Measurements from ENCODE around the gene EDEM2. TPM values are rescaled to one million over a fixed set of nuclear protein-coding genes. Genes with fewer than 3 reads are reported as not detected.

The EDEM2 gene
- polyA plus RNA-seq, 1 donor (not counting 4 experiments of a cell fraction or from before 2014, with no cell fraction given), result 15.4 TPM

- DNase-seq (ENCODE audit: low read depth, low spot score) (no peak), FAIRE-seq (no peak)
- no peak overlapping the region for H3K4me3 ChIP-seq (ENCODE audit: control insufficient read depth in 2 of 3, extremely low read depth in 1 of 3, insufficient read depth in 2 of 3, low read depth in 1 of 3, low read length in 3 of 3)
- H3K4me2 ChIP-seq (ENCODE audit: control insufficient read depth, extremely low read depth, insufficient read depth, low read depth, low read length), result no peak overlapping the region
- H3K9me3 ChIP-seq (ENCODE audit: control insufficient read depth, low read depth, low read length), result no peaks in the 10 kb centered on the region
- H3K9me1 ChIP-seq (ENCODE audit: control insufficient read depth, extremely low read depth, insufficient read depth, low read length), result no peaks in the 10 kb centered on the region
- H3K79me2 ChIP-seq (ENCODE audit: control insufficient read depth, insufficient read depth, low read length), result no peaks in the 10 kb centered on the region
- no peak overlapping the region for H3K9ac ChIP-seq (ENCODE audit: control insufficient read depth, extremely low read depth, insufficient read depth, low read length)
- TF ChIP-seq CTCF (optimal IDR thresholded peaks at IDR 0.05 in 1 of 3, IDR thresholded peaks at IDR 0.05 in 1 of 3, conservative IDR thresholded peaks at IDR 0.05 in 1 of 3; ENCODE audit: extremely low read depth in 1 of 3, insufficient read depth in 2 of 3, low read length in 3 of 3) (no peak), EZH2 (IDR thresholded peaks at IDR 0.05; ENCODE audit: low read length) (no peak)
- dilution Hi-C loops (cut with MboI; ENCODE audit: extremely low pct_ligation_motif_present, low sequenced_read_pairs), result loop anchor here (5.0 kb wide), 1 partner anchor 70 kb away; no protein-coding TSS in a partner anchor
- H3K36me3 ChIP-seq (ENCODE audit: control insufficient read depth in 2 of 2, extremely low read depth in 1 of 2, insufficient read depth in 2 of 2, low read length in 2 of 2), result no peaks in the 10 kb centered on the region
- H3K27me3 ChIP-seq (ENCODE audit: control insufficient read depth, extremely low read depth, insufficient read depth, low read length), result no peaks in the 10 kb centered on the region
- H4K20me1 ChIP-seq (ENCODE audit: control insufficient read depth, extremely low read depth, insufficient read depth, low read length), result no peaks in the 10 kb centered on the region
- no peak overlapping the region for H2AFZ ChIP-seq (ENCODE audit: control insufficient read depth, low read length)
- H3K27ac ChIP-seq (ENCODE audit: control insufficient read depth, insufficient read depth, low read length), result no peak overlapping the region
- H3K4me1 ChIP-seq (ENCODE audit: control insufficient read depth, extremely low read depth, insufficient read depth, low read length), result no peaks in the 10 kb centered on the region
Observed at GRCh38 chr20:35192118-35192872, 45.2 kb upstream of the EDEM2 start.

- no peak for FAIRE-seq
- H3K9me3 ChIP-seq (ENCODE audit: control insufficient read depth, low read depth, low read length), result no peaks in the 10 kb centered on the region
Observed at GRCh38 chr20:35191419-35192117, 44.4 kb upstream of the EDEM2 start.

More at GRCh38 chr20:35191419-35192117, 44.4 kb upstream of the EDEM2 start:
- Histone ChIP-seq H2AFZ (ENCODE audit: control insufficient read depth, low read length) (no peak overlapping the region), H3K4me1 (ENCODE audit: control insufficient read depth, extremely low read depth, insufficient read depth, low read length) (no peaks in the 10 kb centered on the region), H3K4me3 (ENCODE audit: control insufficient read depth in 2 of 3, extremely low read depth in 1 of 3, insufficient read depth in 2 of 3, low read depth in 1 of 3, low read length in 3 of 3) (no peak overlapping the region), H3K9me1 (ENCODE audit: control insufficient read depth, extremely low read depth, insufficient read depth, low read length) (no peaks in the 10 kb centered on the region), H3K27ac (ENCODE audit: control insufficient read depth, insufficient read depth, low read length) (no peak overlapping the region), H3K27me3 (ENCODE audit: control insufficient read depth, extremely low read depth, insufficient read depth, low read length) (no peaks in the 10 kb centered on the region), H3K36me3 (ENCODE audit: control insufficient read depth in 2 of 2, extremely low read depth in 1 of 2, insufficient read depth in 2 of 2, low read length in 2 of 2) (no peaks in the 10 kb centered on the region), H3K9ac (ENCODE audit: control insufficient read depth, extremely low read depth, insufficient read depth, low read length) (no peak overlapping the region), H3K4me2 (ENCODE audit: control insufficient read depth, extremely low read depth, insufficient read depth, low read depth, low read length) (no peak overlapping the region), H4K20me1 (ENCODE audit: control insufficient read depth, extremely low read depth, insufficient read depth, low read length) (no peaks in the 10 kb centered on the region), H3K79me2 (ENCODE audit: control insufficient read depth, insufficient read depth, low read length) (no peaks in the 10 kb centered on the region)
- dilution Hi-C loops (cut with MboI; ENCODE audit: extremely low pct_ligation_motif_present, low sequenced_read_pairs), result loop anchor here (5.0 kb wide), 1 partner anchor 71 kb away; no protein-coding TSS in a partner anchor
- TF ChIP-seq CTCF (optimal IDR thresholded peaks at IDR 0.05 in 1 of 3, IDR thresholded peaks at IDR 0.05 in 1 of 3, conservative IDR thresholded peaks at IDR 0.05 in 1 of 3; ENCODE audit: extremely low read depth in 1 of 3, insufficient read depth in 2 of 3, low read length in 3 of 3) (no peak), EZH2 (IDR thresholded peaks at IDR 0.05; ENCODE audit: low read length) (no peak)
- no peak for DNase-seq (ENCODE audit: low read depth, low spot score)

Measured in keratinocyte (primary cell).